Measurements from ENCODE around the gene AKT3. TPM values are rescaled to one million over a fixed set of nuclear protein-coding genes. Genes with fewer than 3 reads are reported as not detected.

AKT3 gene
- total and polyA plus RNA-seq, 3 experiments from 2014 or later = 4.3 to 49.6 (median 47.3) TPM

GRCh38 chr1:243738020-243738419, 112.0 kb downstream of the AKT3 start:
- Mint-ChIP-seq H3K4me1 (peaks cover 30 to 67% (median 55%) of the 10 kb centered on the region in 3 donors), H3K9me3 (no peaks in the 10 kb centered on the region), H3K27ac (no peak overlapping the region), H3K27me3 (no peaks in the 10 kb centered on the region), H3K4me3 (no peak overlapping the region), H3K36me3 (peaks cover 0 to 19% (median 17%) of the 10 kb centered on the region in 3 donors)
- Histone ChIP-seq H3K4me1 (ENCODE audit: insufficient read depth, low read length) (no peaks in the 10 kb centered on the region), H3K4me3 (ENCODE audit: low read length) (no peak overlapping the region), H3K27me3 (ENCODE audit: insufficient read depth, low read length, poor library complexity, severe bottlenecking) (no peaks in the 10 kb centered on the region), H3K9me3 (ENCODE audit: low read length) (no peaks in the 10 kb centered on the region), H3K36me3 (ENCODE audit: insufficient read depth, low read length) (no peaks in the 10 kb centered on the region), H3K27ac (ENCODE audit: low read depth, low read length) (no peak overlapping the region)
- DNase-seq = no peak
- ChIA-PET POLR2A (no interaction called here), CTCF (interaction anchor here (0.6 kb wide), 1 partner anchor 13 kb away, joined by 3 read pairs; no protein-coding TSS in a partner anchor)

- Mint-ChIP-seq H3K27ac (peak overlapping the region in 1 of 8 donors; percentile 22), H3K4me1 (peaks cover 42 to 77% (median 61%) of the 10 kb centered on the region in 3 donors), H3K27me3 (no peaks in the 10 kb centered on the region), H3K36me3 (peaks cover 0 to 17% (median 17%) of the 10 kb centered on the region in 3 donors), H3K4me3 (no peak overlapping the region), H3K9me3 (no peaks in the 10 kb centered on the region)
- no peak overlapping the region for H3K27ac ChIP-seq (ENCODE audit: low read depth, low read length)
- ChIA-PET POLR2A (no interaction called here), CTCF (no interaction called here)
- DNase-seq = no peak
- no peaks in the 10 kb centered on the region for H3K36me3 ChIP-seq (ENCODE audit: insufficient read depth, low read length)
- H3K4me1 ChIP-seq (ENCODE audit: insufficient read depth, low read length) = peaks cover 6% of the 10 kb centered on the region
- H3K9me3 ChIP-seq (ENCODE audit: low read length) = no peaks in the 10 kb centered on the region
- H3K4me3 ChIP-seq (ENCODE audit: low read length) = no peak overlapping the region
- no peaks in the 10 kb centered on the region for H3K27me3 ChIP-seq (ENCODE audit: insufficient read depth, low read length, poor library complexity, severe bottlenecking)
These were observed 114.6 kb downstream of the AKT3 start for GRCh38 chr1:243735457-243735856.

GRCh38 chr1:243734308-243734695, 115.7 kb downstream of the AKT3 start:
- H3K27me3 Mint-ChIP-seq = no peaks in the 10 kb centered on the region
- CTCF ChIA-PET = no interaction called here
- H3K9me3 Mint-ChIP-seq = no peaks in the 10 kb centered on the region
- H3K27me3 ChIP-seq (ENCODE audit: insufficient read depth, low read length, poor library complexity, severe bottlenecking) = no peaks in the 10 kb centered on the region
- peaks cover 44 to 76% (median 63%) of the 10 kb centered on the region in 3 donors for H3K4me1 Mint-ChIP-seq
- H3K9me3 ChIP-seq (ENCODE audit: low read length) = no peaks in the 10 kb centered on the region
- H3K4me3 ChIP-seq (ENCODE audit: low read length) = no peak overlapping the region
- DNase-seq = no peak
- no peak overlapping the region for H3K27ac Mint-ChIP-seq
- POLR2A ChIA-PET = no interaction called here
- peaks cover 6% of the 10 kb centered on the region for H3K4me1 ChIP-seq (ENCODE audit: insufficient read depth, low read length)
- no peaks in the 10 kb centered on the region for H3K36me3 ChIP-seq (ENCODE audit: insufficient read depth, low read length)
- H3K27ac ChIP-seq (ENCODE audit: low read depth, low read length) = no peak overlapping the region
- H3K36me3 Mint-ChIP-seq = peaks cover 0 to 21% (median 14%) of the 10 kb centered on the region in 3 donors
- no peak overlapping the region for H3K4me3 Mint-ChIP-seq

- Mint-ChIP-seq H3K4me3 (no peak overlapping the region), H3K4me1 (peaks cover 49 to 79% (median 65%) of the 10 kb centered on the region in 3 donors), H3K27ac (no peak overlapping the region), H3K9me3 (no peaks in the 10 kb centered on the region), H3K36me3 (peaks cover 0 to 21% (median 14%) of the 10 kb centered on the region in 3 donors), H3K27me3 (no peaks in the 10 kb centered on the region)
- POLR2A ChIA-PET = no interaction called here
- DNase-seq = no peak
- H3K9me3 ChIP-seq (ENCODE audit: low read length) = no peaks in the 10 kb centered on the region
- CTCF ChIA-PET = no interaction called here
- no peaks in the 10 kb centered on the region for H3K27me3 ChIP-seq (ENCODE audit: insufficient read depth, low read length, poor library complexity, severe bottlenecking)
- no peaks in the 10 kb centered on the region for H3K36me3 ChIP-seq (ENCODE audit: insufficient read depth, low read length)
- no peak overlapping the region for H3K27ac ChIP-seq (ENCODE audit: low read depth, low read length)
- H3K4me1 ChIP-seq (ENCODE audit: insufficient read depth, low read length) = peaks cover 6% of the 10 kb centered on the region
- H3K4me3 ChIP-seq (ENCODE audit: low read length) = no peak overlapping the region
These were observed 116.3 kb downstream of the AKT3 start for GRCh38 chr1:243733670-243734307.

GRCh38 chr1:243732637-243733036, 117.4 kb downstream of the AKT3 start:
- CTCF ChIA-PET = interaction anchor here (1.9 kb wide), 1 partner anchor 16 kb away, joined by 7 read pairs; no protein-coding TSS in a partner anchor
- H3K36me3 ChIP-seq (ENCODE audit: insufficient read depth, low read length) = no peaks in the 10 kb centered on the region
- H3K9me3 ChIP-seq (ENCODE audit: low read length) = no peaks in the 10 kb centered on the region
- POLR2A ChIA-PET = no interaction called here
- Mint-ChIP-seq H3K27me3 (no peaks in the 10 kb centered on the region), H3K4me1 (peaks cover 46 to 79% (median 68%) of the 10 kb centered on the region in 3 donors), H3K36me3 (peaks cover 0 to 23% (median 14%) of the 10 kb centered on the region in 3 donors), H3K4me3 (no peak overlapping the region), H3K9me3 (no peaks in the 10 kb centered on the region), H3K27ac (peak overlapping the region in 1 of 8 donors; percentile 22)
- H3K4me3 ChIP-seq (ENCODE audit: low read length) = no peak overlapping the region
- no peak overlapping the region for H3K27ac ChIP-seq (ENCODE audit: low read depth, low read length)
- H3K4me1 ChIP-seq (ENCODE audit: insufficient read depth, low read length) = peaks cover 6% of the 10 kb centered on the region
- no peaks in the 10 kb centered on the region for H3K27me3 ChIP-seq (ENCODE audit: insufficient read depth, low read length, poor library complexity, severe bottlenecking)
- DNase-seq = no peak

GRCh38 chr1:243731974-243732625, 117.9 kb downstream of the AKT3 start:
- H3K27ac Mint-ChIP-seq = peak overlapping the region in 4 of 8 donors; percentile 46 to 79 (median 60)
- peaks cover 44 to 74% (median 63%) of the 10 kb centered on the region in 3 donors for H3K4me1 Mint-ChIP-seq
- H3K36me3 Mint-ChIP-seq = peaks cover 0 to 23% (median 14%) of the 10 kb centered on the region in 3 donors
- H3K4me3 Mint-ChIP-seq = no peak overlapping the region
- DNase-seq = no peak
- H3K9me3 ChIP-seq (ENCODE audit: low read length) = no peaks in the 10 kb centered on the region
- ChIA-PET CTCF (interaction anchor here (1.9 kb wide), 1 partner anchor 17 kb away, joined by 7 read pairs; no protein-coding TSS in a partner anchor), POLR2A (no interaction called here)
- peaks cover 6% of the 10 kb centered on the region for H3K4me1 ChIP-seq (ENCODE audit: insufficient read depth, low read length)
- no peaks in the 10 kb centered on the region for H3K27me3 Mint-ChIP-seq
- H3K27me3 ChIP-seq (ENCODE audit: insufficient read depth, low read length, poor library complexity, severe bottlenecking) = no peaks in the 10 kb centered on the region
- H3K9me3 Mint-ChIP-seq = no peaks in the 10 kb centered on the region
- H3K27ac ChIP-seq (ENCODE audit: low read depth, low read length) = no peak overlapping the region
- no peaks in the 10 kb centered on the region for H3K36me3 ChIP-seq (ENCODE audit: insufficient read depth, low read length)
- H3K4me3 ChIP-seq (ENCODE audit: low read length) = no peak overlapping the region

GRCh38 chr1:243731301-243731891, 118.6 kb downstream of the AKT3 start:
- H3K4me1 Mint-ChIP-seq = peaks cover 42 to 74% (median 63%) of the 10 kb centered on the region in 3 donors
- no peak overlapping the region for H3K4me3 Mint-ChIP-seq
- DNase-seq = no peak
- no peaks in the 10 kb centered on the region for H3K27me3 ChIP-seq (ENCODE audit: insufficient read depth, low read length, poor library complexity, severe bottlenecking)
- H3K4me3 ChIP-seq (ENCODE audit: low read length) = no peak overlapping the region
- H3K27ac ChIP-seq (ENCODE audit: low read depth, low read length) = no peak overlapping the region
- H3K36me3 Mint-ChIP-seq = peaks cover 0 to 22% (median 12%) of the 10 kb centered on the region in 3 donors
- H3K27me3 Mint-ChIP-seq = no peaks in the 10 kb centered on the region
- no peaks in the 10 kb centered on the region for H3K36me3 ChIP-seq (ENCODE audit: insufficient read depth, low read length)
- H3K4me1 ChIP-seq (ENCODE audit: insufficient read depth, low read length) = peaks cover 6% of the 10 kb centered on the region
- H3K27ac Mint-ChIP-seq = peak overlapping the region in 2 of 8 donors; percentile 9 to 13
- CTCF ChIA-PET = interaction anchor here (1.9 kb wide), 1 partner anchor 18 kb away, joined by 7 read pairs; no protein-coding TSS in a partner anchor
- POLR2A ChIA-PET = no interaction called here
- no peaks in the 10 kb centered on the region for H3K9me3 ChIP-seq (ENCODE audit: low read length)
- H3K9me3 Mint-ChIP-seq = no peaks in the 10 kb centered on the region

Data from CD8-positive, alpha-beta memory T cell (primary cell).